ENCODE measurements around the gene GDAP2. TPM values are rescaled to one million over a fixed set of nuclear protein-coding genes. Genes with fewer than 3 reads are reported as not detected.

GDAP2 gene
- total RNA-seq, 4 donors from 2014 or later: 9.6 to 43.5 (median 31.5) TPM

DNA sequence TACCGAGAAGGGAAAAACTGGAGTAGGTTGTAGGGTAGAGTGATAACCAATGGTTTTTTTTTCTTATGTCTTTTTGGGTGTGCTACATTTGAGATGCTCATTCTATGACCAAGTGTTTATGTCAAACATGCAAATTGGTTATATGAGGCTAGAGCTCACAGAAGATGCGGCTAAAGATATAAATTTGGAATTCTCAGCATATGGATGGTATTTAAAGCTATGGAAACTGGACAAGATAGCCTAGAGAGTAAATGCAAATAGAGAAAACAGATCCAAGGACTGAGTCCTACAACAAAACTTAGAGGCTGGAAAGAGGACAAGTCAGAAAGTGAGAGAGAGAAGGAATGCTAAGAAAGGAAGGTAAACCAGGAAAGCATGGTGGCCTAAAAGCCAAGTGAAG lies 7.4 kb downstream of the GDAP2 start:
- 88 to 91% methylated on average over 2 of the region's 2 CpGs for WGBS, 2 donors (ENCODE audit: low coverage in 1 of 2)
- H3K36me3 ChIP-seq: peaks cover 0 to 22% (median 11%) of the 10 kb centered on the region in 4 donors
- in situ Hi-C loops (cut with MboI; ENCODE audit: low pct_ligation_motif_present in 1 of 4, low pct_unique_long_range_greater_than_20kb in 1 of 4, low sequenced_read_pairs in 3 of 4) (loop anchor here in 1 of 4 donors (25.0 kb wide), 1 partner anchor 810 kb away; the partner anchor contains the start of gene TRIM45), intact Hi-C loops (cut with DNase I; ENCODE audit: low total_unique reads) (no loop called here)
- H3K4me1 ChIP-seq: peaks cover 0 to 12% (median 0%) of the 10 kb centered on the region in 4 donors
- no peak for TF ChIP-seq EP300 (IDR thresholded peaks at IDR 0.05; ENCODE audit: low read depth)
- no peak for TF ChIP-seq POLR2A (IDR thresholded peaks at IDR 0.05)
- TF ChIP-seq, protein P1, sequence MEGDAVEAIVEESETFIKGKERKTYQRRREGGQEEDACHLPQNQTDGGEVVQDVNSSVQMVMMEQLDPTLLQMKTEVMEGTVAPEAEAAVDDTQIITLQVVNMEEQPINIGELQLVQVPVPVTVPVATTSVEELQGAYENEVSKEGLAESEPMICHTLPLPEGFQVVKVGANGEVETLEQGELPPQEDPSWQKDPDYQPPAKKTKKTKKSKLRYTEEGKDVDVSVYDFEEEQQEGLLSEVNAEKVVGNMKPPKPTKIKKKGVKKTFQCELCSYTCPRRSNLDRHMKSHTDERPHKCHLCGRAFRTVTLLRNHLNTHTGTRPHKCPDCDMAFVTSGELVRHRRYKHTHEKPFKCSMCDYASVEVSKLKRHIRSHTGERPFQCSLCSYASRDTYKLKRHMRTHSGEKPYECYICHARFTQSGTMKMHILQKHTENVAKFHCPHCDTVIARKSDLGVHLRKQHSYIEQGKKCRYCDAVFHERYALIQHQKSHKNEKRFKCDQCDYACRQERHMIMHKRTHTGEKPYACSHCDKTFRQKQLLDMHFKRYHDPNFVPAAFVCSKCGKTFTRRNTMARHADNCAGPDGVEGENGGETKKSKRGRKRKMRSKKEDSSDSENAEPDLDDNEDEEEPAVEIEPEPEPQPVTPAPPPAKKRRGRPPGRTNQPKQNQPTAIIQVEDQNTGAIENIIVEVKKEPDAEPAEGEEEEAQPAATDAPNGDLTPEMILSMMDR (IDR thresholded peaks at IDR 0.05): no peak
- no peak for TF ChIP-seq POLR2AphosphoS5 (IDR thresholded peaks at IDR 0.05)
- H3K4me3 ChIP-seq: no peak overlapping the region
- no peak overlapping the region for H3K27ac ChIP-seq
- no peaks in the 10 kb centered on the region for H3K9me3 ChIP-seq
- H3K27me3 ChIP-seq: no peaks in the 10 kb centered on the region
- DNase-seq: no peak

DNA sequence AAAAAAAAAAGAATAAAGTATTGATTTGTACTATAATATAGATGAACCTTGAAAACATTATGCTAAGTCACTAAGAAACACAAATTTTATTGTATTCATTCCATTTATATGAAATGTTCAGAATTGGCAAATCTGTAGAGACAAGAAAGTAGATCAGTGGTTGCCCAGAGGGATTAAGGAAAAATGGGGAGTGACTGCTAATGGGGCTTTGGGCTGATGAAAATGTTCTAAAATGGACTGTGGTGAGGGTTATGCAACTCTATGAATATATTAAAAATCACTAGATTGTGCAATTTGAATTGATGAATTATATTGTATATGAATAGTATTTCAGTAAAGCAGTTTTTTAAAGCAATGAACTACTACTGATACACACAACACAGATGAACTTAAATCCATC lies 10.0 kb downstream of the GDAP2 start:
- Histone ChIP-seq H3K27ac (no peak overlapping the region), H3K27me3 (no peaks in the 10 kb centered on the region), H3K36me3 (peaks cover 0 to 41% (median 16%) of the 10 kb centered on the region in 4 donors), H3K9me3 (no peaks in the 10 kb centered on the region), H3K4me3 (no peak overlapping the region), H3K4me1 (no peaks in the 10 kb centered on the region)
- DNase-seq: no peak
- intact Hi-C loops (cut with DNase I; ENCODE audit: low total_unique reads): no loop called here
- no peak for TF ChIP-seq POLR2AphosphoS5 (IDR thresholded peaks at IDR 0.05)
- TF ChIP-seq, protein P1 (IDR thresholded peaks at IDR 0.05): no peak
- in situ Hi-C loops (cut with MboI; ENCODE audit: low pct_ligation_motif_present in 1 of 4, low pct_unique_long_range_greater_than_20kb in 1 of 4, low sequenced_read_pairs in 3 of 4): loop anchor here in 1 of 4 donors (25.0 kb wide), 1 partner anchor 807 kb away; the partner anchor contains the start of gene TRIM45

- Histone ChIP-seq H3K27ac (no peak overlapping the region), H3K9me3 (no peaks in the 10 kb centered on the region), H3K36me3 (peaks cover 0 to 64% (median 26%) of the 10 kb centered on the region in 4 donors), H3K4me3 (no peak overlapping the region), H3K4me1 (no peaks in the 10 kb centered on the region), H3K27me3 (no peaks in the 10 kb centered on the region)
- intact Hi-C loops (cut with DNase I; ENCODE audit: low total_unique reads) (no loop called here), in situ Hi-C loops (cut with MboI; ENCODE audit: low pct_ligation_motif_present in 1 of 4, low pct_unique_long_range_greater_than_20kb in 1 of 4, low sequenced_read_pairs in 3 of 4) (loop anchor here in 1 of 4 donors (25.0 kb wide), 1 partner anchor 799 kb away; the partner anchor contains the start of gene TRIM45)
- TF ChIP-seq, protein P1 (IDR thresholded peaks at IDR 0.05): no peak
- TF ChIP-seq EP300 (IDR thresholded peaks at IDR 0.05; ENCODE audit: low read depth) (no peak), POLR2A (IDR thresholded peaks at IDR 0.05) (no peak), POLR2AphosphoS5 (IDR thresholded peaks at IDR 0.05) (no peak)
- DNase-seq: no peak
Measured at GRCh38 chr1:117911051-117911450, 18.4 kb downstream of the GDAP2 start.

DNA sequence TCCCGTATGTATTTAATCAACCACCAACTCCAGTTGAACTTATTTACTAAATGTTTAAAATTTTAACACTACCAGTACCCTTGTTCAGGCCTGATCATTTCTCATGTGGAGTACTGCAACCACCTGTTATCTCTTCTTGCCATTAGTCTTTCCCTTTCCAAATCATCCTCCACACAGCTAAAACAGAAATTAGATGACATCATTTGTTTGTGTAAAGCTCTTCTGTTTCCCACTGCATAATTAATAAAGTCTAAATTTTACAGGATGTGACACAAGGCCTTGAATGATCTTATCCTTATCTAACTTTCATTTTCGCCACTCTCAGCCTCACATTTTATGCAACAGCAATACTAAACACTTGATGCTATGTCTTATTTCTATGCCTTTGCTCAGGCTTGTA lies 24.4 kb downstream of the GDAP2 start:
- no peaks in the 10 kb centered on the region for H3K4me1 ChIP-seq
- DNase-seq: no peak
- WGBS, 2 donors (ENCODE audit: low coverage in 1 of 2): 96 to 98% methylated on average over 2 of the region's 2 CpGs
- TF ChIP-seq, protein P1 (IDR thresholded peaks at IDR 0.05): no peak
- TF ChIP-seq POLR2A (IDR thresholded peaks at IDR 0.05) (no peak), POLR2AphosphoS5 (IDR thresholded peaks at IDR 0.05) (no peak), EP300 (IDR thresholded peaks at IDR 0.05; ENCODE audit: low read depth) (no peak)
- in situ Hi-C loops (cut with MboI; ENCODE audit: low pct_ligation_motif_present in 1 of 4, low pct_unique_long_range_greater_than_20kb in 1 of 4, low sequenced_read_pairs in 3 of 4) (loop anchor here in 1 of 4 donors (25.0 kb wide), 1 partner anchor 793 kb away; the partner anchor contains the start of gene TRIM45), intact Hi-C loops (cut with DNase I; ENCODE audit: low total_unique reads) (no loop called here)
- H3K27me3 ChIP-seq: no peaks in the 10 kb centered on the region
- H3K4me3 ChIP-seq: no peak overlapping the region
- H3K36me3 ChIP-seq: peaks cover 0 to 37% (median 18%) of the 10 kb centered on the region in 4 donors
- H3K9me3 ChIP-seq: no peaks in the 10 kb centered on the region
- H3K27ac ChIP-seq: no peak overlapping the region
